GM19438 (cell line): ENCODE measurements around the gene PAX9.
A peak's percentile ranks its signal among the peaks of the same experiment; 100 is the strongest.

Source experiments
- ATAC-seq: cut with Tn5 transposase; IDR thresholded peaks from one replicate; pipeline ENCODE4 v1.9.1; 2021; ENCODE audit warnings: low read depth; ENCODE audit not compliant: unreplicated experiment

PAX9 gene

DNA sequence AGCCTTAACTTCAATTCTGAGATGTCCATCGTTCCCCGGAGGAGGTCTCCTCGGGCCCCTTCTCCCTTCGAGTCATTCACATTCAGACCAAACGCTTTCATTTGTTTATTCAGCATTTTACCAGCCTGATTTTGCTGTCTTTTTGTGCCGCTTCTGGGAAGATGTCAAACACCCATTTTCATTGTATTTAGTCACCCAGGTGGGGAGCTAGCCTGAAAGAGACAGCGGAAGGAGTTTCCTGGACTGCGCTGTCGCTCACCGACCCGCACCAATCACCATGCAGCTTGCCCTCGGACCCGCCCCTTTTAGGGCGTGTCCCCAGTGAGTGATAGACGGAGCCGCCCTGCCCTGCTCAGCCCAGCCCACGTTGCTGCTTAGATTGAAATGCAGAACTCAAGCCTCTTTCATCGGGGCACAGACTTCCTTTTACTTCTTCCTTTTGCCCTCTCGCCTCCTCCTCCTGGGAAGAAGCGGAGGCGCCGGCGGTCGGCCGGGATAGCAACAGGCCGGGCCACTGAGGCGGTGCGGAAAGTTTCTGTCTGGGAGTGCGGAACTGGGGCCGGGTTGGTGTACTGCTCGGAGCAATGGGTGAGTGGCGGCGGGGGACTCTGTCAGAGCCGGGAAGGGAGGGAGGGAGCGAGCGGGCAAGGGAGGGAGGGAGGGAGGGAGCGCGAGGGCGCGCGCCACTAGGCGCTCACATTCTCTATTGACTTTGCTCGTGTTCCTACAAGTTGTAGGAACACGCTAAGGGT is at the start of gene PAX9:
PAX9 (plus strand) TSS at position 355 of the 752 bp plus-strand sequence; CDS start at position 585, 230 bp downstream.
- ATAC-seq: peak; percentile 82

- no peak for ATAC-seq
Measured at GRCh38 chr14:36617824-36618223, 43.8 kb upstream of the PAX9 start.

DNA sequence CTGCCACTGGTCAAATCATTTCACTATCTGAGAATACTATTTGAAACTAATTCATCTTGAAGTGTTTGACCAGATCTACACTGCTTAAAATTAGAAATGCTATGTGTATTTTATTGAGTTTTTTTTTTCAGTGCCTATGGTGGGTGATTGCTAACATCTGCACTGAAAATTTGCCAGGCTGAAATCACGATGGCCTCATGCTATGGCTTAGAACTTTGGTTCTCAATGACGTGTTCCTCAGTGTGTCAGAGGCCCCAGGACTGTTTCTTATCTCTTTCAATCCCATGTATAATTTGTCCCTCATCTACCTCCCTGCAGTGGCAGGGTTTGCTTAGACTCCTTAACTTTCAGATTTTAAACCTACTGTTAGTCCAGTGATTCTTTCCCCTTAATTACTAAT is 43.0 kb upstream of the PAX9 start:
- no peak for ATAC-seq

- ATAC-seq: no peak
Measured at GRCh38 chr14:36619131-36619530, 42.5 kb upstream of the PAX9 start.

DNA sequence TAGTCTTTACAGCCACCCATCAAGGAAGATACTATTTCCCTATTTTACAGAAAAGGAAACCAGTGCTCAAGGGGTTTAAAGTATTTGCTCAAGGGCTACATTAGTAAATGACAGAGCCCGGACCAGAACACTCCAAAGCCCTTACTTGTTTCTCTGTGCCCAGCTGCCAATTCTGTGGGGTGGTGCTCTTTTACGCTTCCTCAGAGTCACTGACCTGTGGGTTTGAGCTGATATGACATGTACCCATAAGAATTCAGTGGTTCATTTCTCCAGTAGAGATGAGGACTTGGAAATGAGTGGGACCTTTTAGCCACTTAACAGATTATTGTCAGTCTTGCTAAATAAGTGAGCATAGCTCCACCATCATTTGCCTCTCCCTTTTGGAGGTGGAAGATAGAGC is 41.8 kb upstream of the PAX9 start:
- ATAC-seq: no peak

GRCh38 chr14:36625014-36625413 is 36.6 kb upstream of the PAX9 start:
- ATAC-seq: no peak

- no peak for ATAC-seq
Measured at GRCh38 chr14:36625436-36625835, 36.2 kb upstream of the PAX9 start.

DNA sequence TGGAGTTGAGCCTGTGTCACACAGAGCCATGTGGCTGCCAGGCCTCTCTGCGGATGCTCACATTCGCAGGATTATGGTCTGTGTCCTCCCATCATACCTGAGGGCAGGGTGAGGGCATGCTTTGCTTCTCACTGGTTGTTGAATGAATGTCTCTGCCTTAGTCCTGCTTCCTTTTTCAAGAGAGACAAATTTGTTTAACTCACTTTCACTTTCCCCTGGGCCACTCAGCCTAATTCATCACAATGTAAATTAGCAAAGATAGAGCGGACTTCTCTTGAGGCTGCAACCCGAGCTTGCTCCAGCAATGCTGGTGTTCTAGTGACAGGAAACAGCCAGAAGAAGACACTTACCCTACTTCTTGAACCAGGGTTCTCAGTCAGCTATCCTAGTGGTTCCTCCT is 35.5 kb upstream of the PAX9 start:
- no peak for ATAC-seq

- ATAC-seq: no peak
Measured at GRCh38 chr14:36627981-36628380, 33.7 kb upstream of the PAX9 start.

GRCh38 chr14:36633580-36633979 is 28.1 kb upstream of the PAX9 start:
- no peak for ATAC-seq

GRCh38 chr14:36646664-36647416 is 14.8 kb upstream of the PAX9 start:
- ATAC-seq: no peak

- no peak for ATAC-seq
Measured at GRCh38 chr14:36647417-36647823, 14.2 kb upstream of the PAX9 start.

DNA sequence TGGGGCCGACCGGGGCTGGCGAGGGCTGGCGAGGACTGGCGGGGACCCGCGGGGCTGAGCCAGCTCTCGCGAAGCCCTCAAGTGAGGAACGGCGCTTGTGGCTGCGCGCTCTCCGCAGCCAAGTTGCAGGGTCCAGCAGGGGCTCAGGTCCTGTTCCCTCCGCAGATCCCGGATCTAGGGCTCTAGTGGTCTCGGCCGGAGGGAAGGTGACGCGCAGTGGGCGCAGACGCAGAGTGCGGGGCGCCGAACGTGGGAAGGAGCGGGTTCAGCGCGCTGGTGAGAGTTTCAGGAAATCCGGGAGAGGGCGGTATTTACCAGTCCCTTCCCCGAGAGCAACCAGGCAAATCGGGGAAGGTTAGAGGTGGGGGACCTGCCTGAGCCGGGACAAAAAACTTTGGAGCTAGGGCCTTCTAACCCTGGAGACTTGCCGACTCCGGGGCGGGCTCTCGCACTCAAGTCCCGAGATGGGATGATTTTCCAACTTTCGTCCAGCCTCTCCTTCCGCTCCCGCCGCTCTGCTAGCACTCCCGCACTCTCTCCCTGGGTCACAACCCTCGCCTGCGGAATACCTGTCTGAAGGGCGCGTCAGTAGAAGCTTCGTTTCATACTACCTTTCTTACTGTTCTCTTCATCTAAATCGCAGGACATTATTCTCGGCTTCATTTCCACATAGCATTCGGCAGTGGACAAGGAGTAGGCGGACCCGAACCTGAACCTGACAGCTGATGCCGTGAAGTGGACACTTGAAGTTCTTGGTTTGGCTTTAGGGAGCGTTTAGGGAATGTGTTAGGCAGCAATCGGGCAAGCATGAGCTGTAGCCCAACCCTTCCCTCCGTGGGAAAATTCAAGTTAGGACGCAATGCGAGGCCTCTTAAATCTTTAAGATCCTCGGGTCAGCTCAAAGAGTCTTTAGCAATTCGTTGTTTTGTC is 13.6 kb upstream of the PAX9 start:
- ATAC-seq: no peak

GRCh38 chr14:36649872-36650650 is 11.6 kb upstream of the PAX9 start:
- no peak for ATAC-seq

DNA sequence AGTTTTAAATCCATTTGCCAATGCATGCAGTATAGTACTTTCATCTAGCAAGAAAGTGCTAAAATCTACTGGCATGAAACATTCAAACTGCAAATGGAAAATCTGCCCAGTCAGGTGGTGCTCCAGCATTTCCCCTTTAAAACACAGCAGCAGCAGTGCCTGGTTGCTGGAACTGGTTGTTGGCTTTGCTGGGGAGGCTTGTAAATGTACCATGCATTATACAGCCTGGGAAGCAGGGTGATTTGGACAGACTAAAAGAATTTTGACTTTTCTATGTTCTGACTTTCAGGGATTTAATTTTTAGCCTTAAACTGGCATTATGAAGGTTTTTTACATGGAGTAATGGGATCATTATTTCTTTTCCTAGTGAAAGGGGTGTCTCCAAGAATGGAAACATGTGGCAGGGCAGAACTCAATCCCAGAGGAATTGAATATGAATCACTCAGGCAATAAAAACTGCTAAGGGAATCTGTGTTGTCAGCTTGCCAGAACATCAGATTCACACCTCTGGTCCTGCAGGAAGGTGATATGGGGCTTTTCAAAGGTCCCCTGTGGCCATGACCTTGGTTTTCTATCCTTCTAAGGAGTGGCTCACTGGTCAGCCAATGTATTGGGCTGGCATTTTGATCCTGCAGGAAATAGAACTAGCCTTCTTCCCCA is 9.0 kb upstream of the PAX9 start:
- ATAC-seq: no peak

DNA sequence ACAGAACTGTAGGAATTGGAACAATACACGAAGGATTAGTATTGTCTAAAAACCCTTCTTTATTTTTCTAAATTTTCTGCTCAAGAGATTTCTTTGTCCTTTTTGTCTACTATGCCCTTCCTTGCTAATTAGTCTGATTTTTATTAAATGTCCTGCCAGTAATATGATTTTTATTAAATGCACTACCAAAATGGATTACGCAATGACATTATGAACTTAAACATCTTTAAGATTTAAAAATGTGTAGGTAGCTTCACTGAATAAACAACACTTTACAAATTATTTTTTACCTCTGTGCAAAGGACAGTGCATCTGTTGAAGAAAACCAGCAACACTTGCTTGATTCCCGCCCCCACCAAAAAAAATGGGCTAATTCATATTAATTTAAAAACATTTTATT is 8.2 kb upstream of the PAX9 start:
- ATAC-seq: no peak

DNA sequence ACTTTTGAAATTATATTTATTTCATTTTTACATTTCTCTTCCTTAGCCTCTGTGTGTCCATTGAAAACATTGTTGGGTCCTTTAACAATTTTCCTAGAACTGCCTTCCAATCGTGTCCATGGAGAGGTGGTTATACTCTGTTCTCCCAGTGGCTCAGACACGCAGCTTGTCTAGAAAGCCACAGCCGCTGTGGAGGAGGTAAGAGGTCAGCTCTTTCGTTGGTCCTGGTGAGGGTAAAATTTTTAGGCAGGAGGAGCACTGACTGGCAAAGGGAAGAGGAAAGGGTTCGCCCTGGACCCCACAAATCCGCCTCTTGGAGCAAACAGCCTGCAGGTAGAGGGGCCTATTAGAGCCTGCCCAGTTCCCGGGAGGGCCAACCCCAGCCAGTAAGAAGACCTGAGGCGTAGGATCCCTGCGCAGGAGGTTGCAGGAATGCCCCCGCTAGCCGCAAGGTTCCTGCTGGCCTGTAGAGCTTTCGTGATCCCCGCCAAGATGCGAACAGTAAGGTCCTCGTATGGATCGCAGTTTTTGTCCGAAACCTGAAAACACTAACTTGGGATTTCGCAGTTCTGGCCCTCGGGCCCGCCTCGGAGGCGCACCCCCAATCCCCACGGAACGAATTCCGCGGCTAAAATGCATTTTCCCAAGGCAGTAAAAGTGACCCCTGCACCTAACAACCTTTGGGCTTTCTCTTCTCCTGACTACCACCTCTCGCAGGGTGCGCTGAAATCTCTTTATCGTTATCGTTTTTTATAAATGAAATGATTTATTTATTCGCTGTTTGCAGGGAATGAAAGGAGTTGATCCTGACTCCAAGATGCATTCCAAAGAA is 7.5 kb upstream of the PAX9 start:
- ATAC-seq: no peak

DNA sequence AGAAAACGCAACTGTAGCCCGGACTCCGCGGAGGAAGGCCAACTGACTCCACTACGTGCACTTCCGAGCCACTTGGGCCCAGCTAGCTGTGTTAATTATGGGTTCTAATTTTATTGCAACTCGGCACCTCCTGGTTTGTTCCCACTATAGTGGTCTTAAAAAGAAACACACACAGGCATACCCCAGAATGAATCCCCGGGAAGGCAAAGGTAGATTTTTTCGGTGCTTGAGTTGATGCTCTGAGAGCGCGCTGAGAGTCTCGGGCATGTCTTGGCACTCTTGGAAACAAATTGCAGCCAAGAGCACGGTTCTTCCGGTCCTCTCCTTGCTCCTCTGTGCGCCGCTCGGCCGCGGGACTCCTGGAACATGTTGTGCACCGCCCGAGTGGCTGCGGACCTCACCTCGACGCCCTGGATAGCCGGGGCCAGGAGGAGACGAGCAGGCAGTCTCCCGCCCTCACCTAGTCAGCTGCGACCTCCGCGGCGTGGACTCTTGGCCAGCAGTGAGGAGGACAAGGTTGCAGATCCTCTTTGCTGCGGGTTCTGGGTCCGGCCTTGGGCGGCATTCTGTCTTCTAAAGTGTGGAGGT is 6.8 kb upstream of the PAX9 start:
- no peak for ATAC-seq

DNA sequence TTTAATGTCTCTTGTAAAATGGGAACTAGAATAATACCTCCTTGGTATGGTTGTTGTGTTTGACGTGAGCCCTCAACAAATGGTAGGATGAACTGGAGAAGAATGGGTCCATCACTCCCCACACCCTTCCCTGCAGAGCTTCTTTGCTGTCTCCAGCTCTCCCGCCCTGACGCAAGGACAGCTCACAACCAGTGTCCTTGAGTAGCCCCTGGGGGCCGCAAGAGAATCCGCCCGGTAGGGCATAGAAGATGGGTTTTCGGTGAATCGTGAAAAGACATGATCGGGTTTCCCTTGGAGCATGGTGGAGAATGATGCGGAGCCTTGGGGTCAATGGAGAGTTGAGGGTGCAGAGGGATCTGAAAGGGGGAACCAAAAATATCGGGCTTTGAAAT is 6.1 kb upstream of the PAX9 start:
- ATAC-seq: no peak
